Activated effector memory CD4-positive, alpha-beta T cell treated with anti-CD3 and anti-CD28 coated beads, Interleukin-2, amount 50 U/mL, for 16 hours (primary cell): ENCODE data around the gene GSS.

Experiments
- DNase-seq: peaks from one replicate; pipeline ENCODE4 v3.0.0-alpha.2; 2020

Gene GSS

GRCh38 chr20:34976286-34976685 lies 20.7 kb upstream of the GSS start:
- no peak for DNase-seq

- no peak for DNase-seq
These were observed 18.6 kb upstream of the GSS start for GRCh38 chr20:34974246-34974645.

GRCh38 chr20:34971561-34972235 lies 16.1 kb upstream of the GSS start:
- DNase-seq, result peak; percentile 19

GRCh38 chr20:34970846-34971560 lies 15.4 kb upstream of the GSS start:
- peak; percentile 51 for DNase-seq

- DNase-seq, result peak; percentile 33
These were observed 14.7 kb upstream of the GSS start for GRCh38 chr20:34970193-34970840.

GRCh38 chr20:34968042-34968775 lies 12.6 kb upstream of the GSS start:
- DNase-seq, result peak; percentile 56

- DNase-seq, result peak; percentile 49
These were observed 11.8 kb upstream of the GSS start for GRCh38 chr20:34967421-34967820.

- DNase-seq, result no peak
These were observed 9.4 kb upstream of the GSS start for GRCh38 chr20:34965051-34965450.

- DNase-seq, result peak; percentile 6
These were observed 8.9 kb upstream of the GSS start for GRCh38 chr20:34964486-34964885.

GRCh38 chr20:34956751-34957472 lies 1.3 kb upstream of the GSS start:
- peak; percentile 50 for DNase-seq

- peak; percentile 22 for DNase-seq
These were observed 444 bp upstream of the GSS start for GRCh38 chr20:34956041-34956458.

- peak; percentile 58 for DNase-seq
These were observed 739 bp downstream of the GSS start for GRCh38 chr20:34954904-34955230.

GRCh38 chr20:34953960-34954359 lies 1.6 kb downstream of the GSS start:
- no peak for DNase-seq

- peak; percentile 14 for DNase-seq
These were observed 2.9 kb downstream of the GSS start for GRCh38 chr20:34952671-34953070.

GRCh38 chr20:34951652-34952051 lies 4.0 kb downstream of the GSS start:
- DNase-seq, result peak; percentile 48

- DNase-seq, result no peak
These were observed 4.4 kb downstream of the GSS start for GRCh38 chr20:34951252-34951651.

GRCh38 chr20:34949120-34949519 lies 6.5 kb downstream of the GSS start:
- peak; percentile 12 for DNase-seq

GRCh38 chr20:34948030-34948429 lies 7.6 kb downstream of the GSS start:
- DNase-seq, result no peak

GRCh38 chr20:34947336-34947735 lies 8.3 kb downstream of the GSS start:
- no peak for DNase-seq

GRCh38 chr20:34946661-34947060 lies 8.9 kb downstream of the GSS start:
- no peak for DNase-seq

GRCh38 chr20:34945315-34946077 lies 10.1 kb downstream of the GSS start:
- DNase-seq, result no peak
